SK-N-SH treated with all-trans-retinoic acid at 6 μM for 48 hours (cell line): ENCODE data around the gene ABCA1.
"Not testable (repeated sequence)": the region's sequence is repeated elsewhere in the genome, so short reads cannot be mapped to it uniquely, and the experiment has no call there.

Experiments
- ATAC-seq: fragments of 200-7000 bp; cut with Tn5 transposase; 3 replicates; pipeline ENCODE4 v1.9.1; 2020; ENCODE audit warnings: mild to moderate bottlenecking, moderate library complexity
- ARNTL ChIP-seq: fragments of 450-650 bp; formaldehyde crosslinking; IDR thresholded peaks from 2 replicates; pipeline ENCODE4 v1.5.0; 2020; ENCODE audit warnings: low read depth, mild to moderate bottlenecking, moderate library complexity, borderline replicate concordance
- BACH2 ChIP-seq: fragments of 250-450 bp; sonication (Bioruptor Pico); IDR thresholded peaks from 2 replicates; pipeline ENCODE4 v1.9.0; 2021; ENCODE audit warnings: mild to moderate bottlenecking, borderline replicate concordance
- ESRRG ChIP-seq: fragments of 250-450 bp; sonication (Bioruptor Pico); IDR thresholded peaks from 2 replicates; pipeline ENCODE4 v1.6.1; 2021; ENCODE audit warnings: mild to moderate bottlenecking
- GLIS3 ChIP-seq: fragments of 250-450 bp; sonication (Bioruptor Pico); IDR thresholded peaks from 2 replicates; pipeline ENCODE4 v1.5.0; 2020; ENCODE audit warnings: mild to moderate bottlenecking, moderate library complexity
- ISL1 ChIP-seq: fragments of 250-450 bp; sonication (Bioruptor Pico); IDR thresholded peaks from 2 replicates; pipeline ENCODE4 v2.1.2; 2022; ENCODE audit warnings: mild to moderate bottlenecking, moderate library complexity
- OSR1 ChIP-seq: fragments of 250-450 bp; sonication (Bioruptor Pico); IDR thresholded peaks from 2 replicates; pipeline ENCODE4 v1.8.0; 2022; ENCODE audit warnings: moderate library complexity, mild to moderate bottlenecking, inconsistent platforms
- PPARA ChIP-seq: fragments of 250-450 bp; sonication (Bioruptor Pico); IDR thresholded peaks from 2 replicates; pipeline ENCODE4 v1.5.0; 2020; ENCODE audit warnings: mild to moderate bottlenecking, borderline replicate concordance
- RARB ChIP-seq: fragments of 250-450 bp; sonication (Bioruptor Pico); IDR thresholded peaks from 2 replicates; pipeline ENCODE4 v1.8.0; 2021; ENCODE audit warnings: mild to moderate bottlenecking, moderate library complexity
- SNAI2 ChIP-seq: fragments of 250-450 bp; sonication (Bioruptor Pico); IDR thresholded peaks from 2 replicates; pipeline ENCODE4 v1.5.0; 2020; ENCODE audit warnings: mild to moderate bottlenecking, moderate library complexity
- TCF4 ChIP-seq: fragments of 250-450 bp; sonication (Bioruptor Pico); IDR thresholded peaks from 2 replicates; pipeline ENCODE4 v1.8.0; 2021; ENCODE audit warnings: mild to moderate bottlenecking, moderate library complexity, borderline replicate concordance
- TOX ChIP-seq: fragments of 250-450 bp; sonication (Bioruptor Pico); IDR thresholded peaks from 2 replicates; pipeline ENCODE4 v1.8.0; 2021; ENCODE audit warnings: mild to moderate bottlenecking, moderate library complexity, borderline replicate concordance
- ZC3H10 ChIP-seq: fragments of 250-450 bp; sonication (Bioruptor Pico); IDR thresholded peaks from 2 replicates; pipeline ENCODE4 v1.5.1; 2021; ENCODE audit warnings: mild to moderate bottlenecking, moderate library complexity
- ZFP3 ChIP-seq: fragments of 250-450 bp; sonication (Bioruptor Pico); IDR thresholded peaks from 2 replicates; pipeline ENCODE4 v1.5.0; 2020; ENCODE audit warnings: mild to moderate bottlenecking, moderate library complexity
- ZFP30 ChIP-seq: fragments of 450-650 bp; formaldehyde crosslinking; IDR thresholded peaks from 2 replicates; pipeline ENCODE4 v1.5.0; 2022; ENCODE audit warnings: mild to moderate bottlenecking, moderate library complexity
- ZNF565 ChIP-seq: fragments of 450-650 bp; formaldehyde crosslinking; conservative IDR thresholded peaks from 2 replicates; pipeline ENCODE4 v1.5.0; 2020; ENCODE audit warnings: low read depth, mild to moderate bottlenecking, moderate library complexity
- ZNF70 ChIP-seq: fragments of 450-650 bp; formaldehyde crosslinking; IDR thresholded peaks from 2 replicates; pipeline ENCODE4 v1.5.0; 2020; ENCODE audit warnings: mild to moderate bottlenecking, moderate library complexity
- ZNF8 ChIP-seq: fragments of 450-650 bp; formaldehyde crosslinking; IDR thresholded peaks from 2 replicates; pipeline ENCODE4 v1.5.0; 2020; ENCODE audit warnings: mild to moderate bottlenecking, moderate library complexity
- TF ChIP-seq, protein P1 (sequence below): fragments of 250-450 bp; sonication (Bioruptor Pico); IDR thresholded peaks from 2 replicates; pipeline ENCODE4 v1.8.0; 2021; ENCODE audit warnings: low read depth, mild to moderate bottlenecking, moderate library complexity, borderline replicate concordance
- TF ChIP-seq, protein P2 (sequence below): fragments of 250-450 bp; sonication (Bioruptor Pico); IDR thresholded peaks from 2 replicates; pipeline ENCODE4 v1.5.0; 2020; ENCODE audit warnings: mild to moderate bottlenecking, moderate library complexity
- TF ChIP-seq, protein P3 (sequence below): fragments of 250-450 bp; sonication (Bioruptor Pico); IDR thresholded peaks from 2 replicates; pipeline ENCODE4 v1.5.1; 2021; ENCODE audit warnings: mild to moderate bottlenecking, moderate library complexity
- TF ChIP-seq, protein P4 (sequence below): fragments of 250-450 bp; sonication (Bioruptor Pico); IDR thresholded peaks from 2 replicates; pipeline ENCODE4 v1.5.1; 2020; ENCODE audit warnings: low read depth, mild to moderate bottlenecking, moderate library complexity

Gene ABCA1

GRCh38 chr9:104927912-104928740 lies at the start of gene ABCA1:
Gene ABCA1, minus strand, starts transcription at chr9:104928155. Its CDS starts 24,476 bp downstream, at chr9:104903679.
- peak; percentile 80 for ATAC-seq
- no peak for TF ChIP-seq ZC3H10 (CRISPR knock-in tag)
- TF ChIP-seq, protein P1, sequence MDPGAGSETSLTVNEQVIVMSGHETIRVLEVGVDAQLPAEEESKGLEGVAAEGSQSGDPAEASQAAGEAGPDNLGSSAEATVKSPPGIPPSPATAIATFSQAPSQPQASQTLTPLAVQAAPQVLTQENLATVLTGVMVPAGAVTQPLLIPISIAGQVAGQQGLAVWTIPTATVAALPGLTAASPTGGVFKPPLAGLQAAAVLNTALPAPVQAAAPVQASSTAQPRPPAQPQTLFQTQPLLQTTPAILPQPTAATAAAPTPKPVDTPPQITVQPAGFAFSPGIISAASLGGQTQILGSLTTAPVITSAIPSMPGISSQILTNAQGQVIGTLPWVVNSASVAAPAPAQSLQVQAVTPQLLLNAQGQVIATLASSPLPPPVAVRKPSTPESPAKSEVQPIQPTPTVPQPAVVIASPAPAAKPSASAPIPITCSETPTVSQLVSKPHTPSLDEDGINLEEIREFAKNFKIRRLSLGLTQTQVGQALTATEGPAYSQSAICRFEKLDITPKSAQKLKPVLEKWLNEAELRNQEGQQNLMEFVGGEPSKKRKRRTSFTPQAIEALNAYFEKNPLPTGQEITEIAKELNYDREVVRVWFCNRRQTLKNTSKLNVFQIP (CRISPR knock-in tag) = no peak

DNA sequence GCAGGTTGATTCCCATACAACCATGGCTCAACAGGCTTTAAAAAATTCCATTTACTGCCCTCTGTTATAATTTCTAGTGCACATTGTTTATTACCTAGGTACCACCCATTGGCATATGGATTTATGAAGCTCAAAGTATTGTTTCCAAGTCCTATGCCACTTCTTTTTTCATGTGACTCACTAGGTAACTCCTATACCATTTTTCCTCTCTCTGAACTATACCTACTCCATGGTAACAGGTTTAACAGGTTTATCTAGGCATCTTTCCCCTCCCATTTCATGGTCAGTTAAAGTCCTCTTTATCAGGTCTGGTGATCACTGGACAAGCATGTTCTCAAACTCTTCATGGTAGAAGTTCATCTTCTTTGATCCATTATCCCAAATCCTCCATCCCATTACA lies 49.6 kb upstream of the ABCA1 start:
- ATAC-seq = no peak
- no peak for TF ChIP-seq BACH2 (CRISPR knock-in tag)
- no peak for TF ChIP-seq SNAI2
- TF ChIP-seq ISL1 (CRISPR knock-in tag) = no peak
- TF ChIP-seq, protein P2, sequence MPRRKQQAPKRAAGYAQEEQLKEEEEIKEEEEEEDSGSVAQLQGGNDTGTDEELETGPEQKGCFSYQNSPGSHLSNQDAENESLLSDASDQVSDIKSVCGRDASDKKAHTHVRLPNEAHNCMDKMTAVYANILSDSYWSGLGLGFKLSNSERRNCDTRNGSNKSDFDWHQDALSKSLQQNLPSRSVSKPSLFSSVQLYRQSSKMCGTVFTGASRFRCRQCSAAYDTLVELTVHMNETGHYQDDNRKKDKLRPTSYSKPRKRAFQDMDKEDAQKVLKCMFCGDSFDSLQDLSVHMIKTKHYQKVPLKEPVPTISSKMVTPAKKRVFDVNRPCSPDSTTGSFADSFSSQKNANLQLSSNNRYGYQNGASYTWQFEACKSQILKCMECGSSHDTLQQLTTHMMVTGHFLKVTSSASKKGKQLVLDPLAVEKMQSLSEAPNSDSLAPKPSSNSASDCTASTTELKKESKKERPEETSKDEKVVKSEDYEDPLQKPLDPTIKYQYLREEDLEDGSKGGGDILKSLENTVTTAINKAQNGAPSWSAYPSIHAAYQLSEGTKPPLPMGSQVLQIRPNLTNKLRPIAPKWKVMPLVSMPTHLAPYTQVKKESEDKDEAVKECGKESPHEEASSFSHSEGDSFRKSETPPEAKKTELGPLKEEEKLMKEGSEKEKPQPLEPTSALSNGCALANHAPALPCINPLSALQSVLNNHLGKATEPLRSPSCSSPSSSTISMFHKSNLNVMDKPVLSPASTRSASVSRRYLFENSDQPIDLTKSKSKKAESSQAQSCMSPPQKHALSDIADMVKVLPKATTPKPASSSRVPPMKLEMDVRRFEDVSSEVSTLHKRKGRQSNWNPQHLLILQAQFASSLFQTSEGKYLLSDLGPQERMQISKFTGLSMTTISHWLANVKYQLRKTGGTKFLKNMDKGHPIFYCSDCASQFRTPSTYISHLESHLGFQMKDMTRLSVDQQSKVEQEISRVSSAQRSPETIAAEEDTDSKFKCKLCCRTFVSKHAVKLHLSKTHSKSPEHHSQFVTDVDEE (CRISPR knock-in tag) = no peak
- TF ChIP-seq, protein P3, sequence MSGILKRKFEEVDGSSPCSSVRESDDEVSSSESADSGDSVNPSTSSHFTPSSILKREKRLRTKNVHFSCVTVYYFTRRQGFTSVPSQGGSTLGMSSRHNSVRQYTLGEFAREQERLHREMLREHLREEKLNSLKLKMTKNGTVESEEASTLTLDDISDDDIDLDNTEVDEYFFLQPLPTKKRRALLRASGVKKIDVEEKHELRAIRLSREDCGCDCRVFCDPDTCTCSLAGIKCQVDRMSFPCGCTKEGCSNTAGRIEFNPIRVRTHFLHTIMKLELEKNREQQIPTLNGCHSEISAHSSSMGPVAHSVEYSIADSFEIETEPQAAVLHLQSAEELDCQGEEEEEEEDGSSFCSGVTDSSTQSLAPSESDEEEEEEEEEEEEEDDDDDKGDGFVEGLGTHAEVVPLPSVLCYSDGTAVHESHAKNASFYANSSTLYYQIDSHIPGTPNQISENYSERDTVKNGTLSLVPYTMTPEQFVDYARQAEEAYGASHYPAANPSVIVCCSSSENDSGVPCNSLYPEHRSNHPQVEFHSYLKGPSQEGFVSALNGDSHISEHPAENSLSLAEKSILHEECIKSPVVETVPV (CRISPR knock-in tag) = no peak
- TF ChIP-seq RARB (CRISPR knock-in tag) = no peak
- TF ChIP-seq ZFP3 (CRISPR knock-in tag) = no peak
- TF ChIP-seq, protein P1 (CRISPR knock-in tag) = no peak
- TF ChIP-seq ARNTL (CRISPR knock-in tag) = no peak
- no peak for TF ChIP-seq ZFP30
- no peak for TF ChIP-seq ZNF565 (CRISPR knock-in tag)
- no peak for TF ChIP-seq TCF4 (CRISPR knock-in tag)
- no peak for TF ChIP-seq OSR1 (CRISPR knock-in tag)
- no peak for TF ChIP-seq TOX (CRISPR knock-in tag)
- no peak for TF ChIP-seq PPARA (CRISPR knock-in tag)
- TF ChIP-seq ZNF8 (CRISPR knock-in tag) = no peak
- no peak for TF ChIP-seq ZNF70 (CRISPR knock-in tag)
- no peak for TF ChIP-seq ESRRG (CRISPR knock-in tag)
- no peak for TF ChIP-seq GLIS3 (CRISPR knock-in tag)
- TF ChIP-seq ZC3H10 (CRISPR knock-in tag) = no peak

DNA sequence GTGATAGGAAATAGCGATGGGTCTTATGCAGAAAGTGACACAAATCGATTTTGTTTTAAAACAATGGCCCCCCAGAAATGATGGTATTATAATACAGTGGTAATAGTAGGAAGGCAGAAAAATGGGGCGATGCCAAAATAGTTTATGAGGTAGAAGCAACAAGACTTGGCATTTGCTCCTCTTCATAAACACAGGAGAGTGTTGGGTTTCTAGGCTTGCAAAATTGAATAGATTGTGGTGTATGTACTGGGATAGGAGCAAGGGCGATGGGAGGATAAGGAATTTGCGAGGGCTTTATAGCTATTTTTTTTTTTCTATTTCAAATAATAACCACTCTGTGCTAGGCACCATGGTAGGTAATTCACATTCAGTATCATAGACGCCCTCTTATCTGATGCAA lies 49.2 kb upstream of the ABCA1 start:
- ATAC-seq = no peak
- TF ChIP-seq BACH2 (CRISPR knock-in tag) (no peak), ZNF8 (CRISPR knock-in tag) (no peak), ARNTL (CRISPR knock-in tag) (no peak), ZNF70 (CRISPR knock-in tag) (no peak), ISL1 (CRISPR knock-in tag) (no peak), OSR1 (CRISPR knock-in tag) (no peak), SNAI2 (no peak), GLIS3 (CRISPR knock-in tag) (no peak), ZFP30 (no peak), ZFP3 (CRISPR knock-in tag) (no peak)
- TF ChIP-seq, protein P1 (CRISPR knock-in tag) = no peak
- TF ChIP-seq, protein P4, sequence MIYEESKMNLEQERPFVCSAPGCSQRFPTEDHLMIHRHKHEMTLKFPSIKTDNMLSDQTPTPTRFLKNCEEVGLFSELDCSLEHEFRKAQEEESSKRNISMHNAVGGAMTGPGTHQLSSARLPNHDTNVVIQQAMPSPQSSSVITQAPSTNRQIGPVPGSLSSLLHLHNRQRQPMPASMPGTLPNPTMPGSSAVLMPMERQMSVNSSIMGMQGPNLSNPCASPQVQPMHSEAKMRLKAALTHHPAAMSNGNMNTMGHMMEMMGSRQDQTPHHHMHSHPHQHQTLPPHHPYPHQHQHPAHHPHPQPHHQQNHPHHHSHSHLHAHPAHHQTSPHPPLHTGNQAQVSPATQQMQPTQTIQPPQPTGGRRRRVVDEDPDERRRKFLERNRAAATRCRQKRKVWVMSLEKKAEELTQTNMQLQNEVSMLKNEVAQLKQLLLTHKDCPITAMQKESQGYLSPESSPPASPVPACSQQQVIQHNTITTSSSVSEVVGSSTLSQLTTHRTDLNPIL = no peak

DNA sequence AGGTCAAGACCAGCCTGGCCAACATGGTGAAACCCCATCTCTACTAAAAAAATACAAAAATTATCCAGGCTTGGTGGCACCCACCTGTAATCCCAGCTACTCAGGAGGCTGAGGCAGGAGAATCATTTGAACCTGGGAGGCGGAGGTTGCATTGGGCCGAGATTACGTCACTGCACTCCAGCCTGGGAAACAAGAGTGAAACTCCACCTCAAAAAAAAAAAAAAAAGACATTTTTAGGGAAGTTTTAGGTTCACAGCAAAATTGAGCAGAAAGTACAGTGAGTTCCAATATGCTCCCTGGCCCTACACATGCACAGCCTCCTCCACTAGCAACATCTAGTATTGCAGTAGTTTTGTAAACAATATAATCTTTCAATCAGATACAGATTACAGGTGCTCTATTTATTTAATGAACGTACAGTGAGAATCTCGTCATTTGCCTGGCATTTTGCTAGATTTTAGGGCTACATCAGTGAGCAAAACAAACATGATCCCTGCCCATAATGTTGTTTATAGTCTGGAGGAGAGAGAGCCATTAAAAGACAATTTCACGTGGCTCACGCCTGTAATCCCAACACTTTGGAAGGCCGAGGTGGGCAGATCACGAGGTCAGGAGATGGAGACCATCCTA lies 48.1 kb upstream of the ABCA1 start:
- ATAC-seq = not testable (repeated sequence)
